DOHH2 (cell line): ENCODE measurements around the gene GABRB2.

Experiments used
- H3F3A ChIP-seq: fragments of 200-600 bp; sonication (generic), shearing (Covaris generic); 2 replicates; pipeline ENCODE4 v1.6.0; 2016; ENCODE audit warnings: antibody characterized with exemption, mild to moderate bottlenecking; ENCODE audit not compliant: control insufficient read depth, insufficient read depth
- H3K27ac ChIP-seq: fragments of 200-600 bp; sonication (generic); 2 replicates; pipeline ENCODE4 v1.5.1; 2014; ENCODE audit warnings: low read depth, mild to moderate bottlenecking, low read length, moderate library complexity
- H3K27me3 ChIP-seq: fragments of 200-600 bp; sonication (generic); 2 replicates; pipeline ENCODE4 v1.6.1; 2014; ENCODE audit warnings: mild to moderate bottlenecking, low read length, mixed read lengths; ENCODE audit not compliant: control insufficient read depth
- H3K36me3 ChIP-seq: fragments of 200-600 bp; sonication (generic); 2 replicates; pipeline ENCODE4 v1.6.1; 2014; ENCODE audit warnings: mild to moderate bottlenecking, low read length, moderate library complexity, mixed read lengths; ENCODE audit not compliant: control insufficient read depth
- H3K4me1 ChIP-seq: fragments of 200-600 bp; sonication (generic); 2 replicates; pipeline ENCODE4 v1.6.1; 2014; ENCODE audit warnings: mild to moderate bottlenecking, low read length, mixed read lengths; ENCODE audit not compliant: control insufficient read depth
- H3K4me2 ChIP-seq: fragments of 200-600 bp; sonication (generic); 2 replicates; pipeline ENCODE4 v1.6.0; 2014; ENCODE audit warnings: mild to moderate bottlenecking, low read length, moderate library complexity
- H3K4me3 ChIP-seq: fragments of 200-600 bp; sonication (generic); 2 replicates; pipeline ENCODE4 v1.5.1; 2014; ENCODE audit warnings: mild to moderate bottlenecking, low read length, mixed read lengths
- H3K79me2 ChIP-seq: fragments of 200-600 bp; sonication (generic); 2 replicates; pipeline ENCODE4 v1.6.1; 2014; ENCODE audit warnings: mild to moderate bottlenecking, low read length, mixed read lengths; ENCODE audit not compliant: control insufficient read depth
- H3K9me2 ChIP-seq: fragments of 200-600 bp; sonication (generic); replicated peaks from 2 replicates; pipeline ENCODE4 v1.6.1; 2014; ENCODE audit warnings: mild to moderate bottlenecking, low read length, mixed read lengths; ENCODE audit not compliant: control insufficient read depth
- H3K9me3 ChIP-seq: fragments of 200-600 bp; sonication (generic); 2 replicates; pipeline ENCODE4 v1.6.1; 2014; ENCODE audit warnings: antibody characterized with exemption, low read length, mixed read lengths; ENCODE audit not compliant: control insufficient read depth, insufficient read depth
- H4K20me1 ChIP-seq: fragments of 200-600 bp; sonication (generic); 2 replicates; pipeline ENCODE4 v1.6.0; 2014; ENCODE audit warnings: low read depth, mild to moderate bottlenecking, antibody characterized with exemption, low read length, moderate library complexity; ENCODE audit not compliant: control insufficient read depth, insufficient read depth
- CTCF ChIP-seq: fragments of 200-600 bp; sonication (generic); IDR thresholded peaks from one replicate; pipeline ENCODE4 v1.5.1; 2014; ENCODE audit warnings: antibody characterized with exemption, mild to moderate bottlenecking, low read depth, low read length; ENCODE audit not compliant: poor library complexity, severe bottlenecking
- EZH2phosphoT487 ChIP-seq: fragments of 200-600 bp; sonication (generic); IDR thresholded peaks from 2 replicates; pipeline ENCODE4 v1.6.1; 2017; ENCODE audit warnings: borderline replicate concordance, mild to moderate bottlenecking, antibody characterized with exemption, low read length, moderate library complexity, mixed read lengths

The GABRB2 gene

GRCh38 chr5:161414896-161415295, 131.6 kb downstream of the GABRB2 start:
- no peaks in the 10 kb centered on the region for H4K20me1 ChIP-seq
- no peak overlapping the region for H3K4me3 ChIP-seq
- H3K9me2 ChIP-seq = no peaks in the 10 kb centered on the region
- no peak overlapping the region for H3K27ac ChIP-seq
- no peaks in the 10 kb centered on the region for H3F3A ChIP-seq
- no peaks in the 10 kb centered on the region for H3K79me2 ChIP-seq
- H3K27me3 ChIP-seq = no peaks in the 10 kb centered on the region
- no peaks in the 10 kb centered on the region for H3K9me3 ChIP-seq
- no peaks in the 10 kb centered on the region for H3K36me3 ChIP-seq
- no peak overlapping the region for H3K4me2 ChIP-seq
- no peaks in the 10 kb centered on the region for H3K4me1 ChIP-seq
- TF ChIP-seq EZH2phosphoT487 = no peak
- TF ChIP-seq CTCF = no peak

GRCh38 chr5:161414037-161414436, 132.5 kb downstream of the GABRB2 start:
- no peaks in the 10 kb centered on the region for H3K9me2 ChIP-seq
- no peak overlapping the region for H3K27ac ChIP-seq
- H3K36me3 ChIP-seq = no peaks in the 10 kb centered on the region
- no peaks in the 10 kb centered on the region for H3K4me1 ChIP-seq
- H3K9me3 ChIP-seq = no peaks in the 10 kb centered on the region
- H4K20me1 ChIP-seq = no peaks in the 10 kb centered on the region
- H3K27me3 ChIP-seq = no peaks in the 10 kb centered on the region
- H3K79me2 ChIP-seq = no peaks in the 10 kb centered on the region
- TF ChIP-seq EZH2phosphoT487 (no peak), CTCF (no peak)
- H3F3A ChIP-seq = no peaks in the 10 kb centered on the region
- no peak overlapping the region for H3K4me3 ChIP-seq
- no peak overlapping the region for H3K4me2 ChIP-seq

GRCh38 chr5:161412792-161413191, 133.7 kb downstream of the GABRB2 start:
- Histone ChIP-seq H3K36me3 (no peaks in the 10 kb centered on the region), H3K9me3 (no peaks in the 10 kb centered on the region), H3K27ac (no peak overlapping the region), H3F3A (no peaks in the 10 kb centered on the region), H3K4me3 (no peak overlapping the region), H3K4me2 (no peak overlapping the region), H3K79me2 (no peaks in the 10 kb centered on the region), H3K4me1 (no peaks in the 10 kb centered on the region), H3K9me2 (no peaks in the 10 kb centered on the region), H3K27me3 (no peaks in the 10 kb centered on the region), H4K20me1 (no peaks in the 10 kb centered on the region)
- TF ChIP-seq CTCF = no peak
- TF ChIP-seq EZH2phosphoT487 = no peak

- Histone ChIP-seq H4K20me1 (no peaks in the 10 kb centered on the region), H3K4me3 (no peak overlapping the region), H3K9me2 (no peaks in the 10 kb centered on the region), H3K9me3 (no peaks in the 10 kb centered on the region), H3K27me3 (no peaks in the 10 kb centered on the region), H3K79me2 (no peaks in the 10 kb centered on the region), H3K4me2 (no peak overlapping the region), H3F3A (no peaks in the 10 kb centered on the region), H3K4me1 (no peaks in the 10 kb centered on the region), H3K36me3 (no peaks in the 10 kb centered on the region), H3K27ac (no peak overlapping the region)
- TF ChIP-seq CTCF = no peak
- TF ChIP-seq EZH2phosphoT487 = no peak
Observed at GRCh38 chr5:161411156-161411555, 135.4 kb downstream of the GABRB2 start.
